Neutrophil (primary cell): ENCODE results near the gene SLFNL1.

Source experiments
- H3K27ac ChIP-seq: fragments of 200-600 bp; sonication (generic); 2 replicates; pipeline ENCODE4 v1.5.1; 2016; ENCODE audit warnings: mild to moderate bottlenecking, moderate library complexity
- H3K27me3 ChIP-seq: fragments of 200-600 bp; sonication (generic); 2 replicates; pipeline ENCODE4 v1.6.0; 2016; ENCODE audit warnings: mild to moderate bottlenecking
- H3K36me3 ChIP-seq: fragments of 200-600 bp; sonication (generic); 2 replicates; pipeline ENCODE4 v1.5.1; 2017
- H3K4me1 ChIP-seq, 2 experiments: fragments of 200-600 bp in 1 of 2; sonication (generic) in 1 of 2; 1 replicate in 1 of 2; 2 replicates in 1 of 2; pipeline versions ENCODE4 v1.5.1 to v1.6.1; 2013 to 2016; ENCODE audit warnings: low read depth in 1 of 2, low read length in 1 of 2, mild to moderate bottlenecking in 1 of 2, moderate library complexity in 1 of 2; ENCODE audit not compliant: control insufficient read depth in 1 of 2, insufficient read depth in 1 of 2
- H3K4me3 ChIP-seq, 2 experiments: fragments of 200-600 bp in 1 of 2; sonication (generic) in 1 of 2; 1 replicate in 1 of 2; 2 replicates in 1 of 2; pipeline ENCODE4 v1.5.1; 2013 to 2016; ENCODE audit warnings: low read depth in 1 of 2, low read length in 1 of 2, mild to moderate bottlenecking in 1 of 2, moderate library complexity in 1 of 2
- H3K9me3 ChIP-seq: fragments of 200-600 bp; sonication (generic); 2 replicates; pipeline ENCODE4 v1.5.1; 2016
- CTCF ChIP-seq: fragments of 200-600 bp; sonication (generic); IDR thresholded peaks from 2 replicates; pipeline ENCODE4 v1.5.1; 2016; ENCODE audit warnings: antibody characterized with exemption

SLFNL1 gene

DNA sequence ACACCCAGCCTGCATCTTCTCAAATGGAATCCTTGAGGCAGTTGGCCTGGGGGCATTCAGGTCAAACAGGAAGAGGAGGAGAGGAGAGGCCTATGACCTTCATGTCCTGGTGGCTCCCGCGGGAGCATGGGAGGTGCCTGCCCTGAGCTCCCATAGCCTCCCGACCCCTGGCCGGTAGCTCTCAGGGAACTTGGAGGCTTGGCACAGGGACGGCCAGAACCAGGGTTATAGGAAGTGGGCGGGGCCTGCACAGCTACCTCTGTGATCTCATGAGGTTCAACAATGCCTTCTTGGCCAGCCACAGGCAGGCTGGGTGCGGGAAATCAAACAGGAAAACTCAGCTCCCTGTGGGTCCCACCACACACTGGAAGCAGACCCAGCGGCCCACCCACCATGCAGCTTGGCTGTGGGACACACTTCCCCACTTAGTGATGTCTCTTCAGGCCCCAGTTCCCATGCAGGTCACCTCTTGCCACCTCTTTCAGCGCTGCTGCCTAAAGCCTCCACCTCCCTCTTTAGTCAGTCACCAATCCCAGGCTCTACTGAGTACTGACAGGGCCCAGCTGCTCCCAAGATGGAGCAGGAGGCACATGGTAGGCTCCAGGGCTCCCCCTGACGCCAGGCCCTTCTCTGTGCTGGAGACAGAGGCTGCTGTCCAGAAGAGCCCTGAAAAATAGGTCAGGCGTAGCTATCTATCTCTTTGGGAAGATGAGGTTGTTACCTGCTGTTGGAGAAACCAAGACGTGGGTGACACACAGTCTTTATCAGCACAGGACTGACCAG is at the start of gene SLFNL1:
SLFNL1 (minus strand) TSS at position 200 of the 783 bp plus-strand sequence. CDS start 1,065 bp downstream, outside the sequence.
- peaks cover 37% of the 10 kb centered on the region for H3K36me3 ChIP-seq
- no peak within 1 kb of the TSS for H3K27ac ChIP-seq
- no peak for TF ChIP-seq CTCF
- no peak within 1 kb of the TSS for H3K4me3 ChIP-seq
- no peaks in the 10 kb centered on the region for H3K4me1 ChIP-seq
- no peaks in the 10 kb centered on the region for H3K9me3 ChIP-seq
- no peaks in the 10 kb centered on the region for H3K27me3 ChIP-seq

GRCh38 chr1:41056907-41057306 is 35.4 kb upstream of the SLFNL1 start:
- Histone ChIP-seq H3K4me1 (peaks cover 6 to 7% of the 10 kb centered on the region in 2 experiments), H3K27ac (no peak overlapping the region), H3K36me3 (peaks cover 10% of the 10 kb centered on the region), H3K4me3 (no peak overlapping the region), H3K27me3 (no peaks in the 10 kb centered on the region), H3K9me3 (no peaks in the 10 kb centered on the region)
- no peak for TF ChIP-seq CTCF

GRCh38 chr1:41053316-41053715 is 31.8 kb upstream of the SLFNL1 start:
- Histone ChIP-seq H3K9me3 (no peaks in the 10 kb centered on the region), H3K4me1 (peaks cover 6 to 7% of the 10 kb centered on the region in 2 experiments), H3K36me3 (peaks cover 4% of the 10 kb centered on the region), H3K4me3 (no peak overlapping the region), H3K27ac (no peak overlapping the region), H3K27me3 (no peaks in the 10 kb centered on the region)
- TF ChIP-seq CTCF, result no peak

- Histone ChIP-seq H3K4me3 (no peak overlapping the region), H3K27me3 (no peaks in the 10 kb centered on the region), H3K27ac (no peak overlapping the region), H3K4me1 (peaks cover 6 to 7% of the 10 kb centered on the region in 2 experiments), H3K36me3 (peaks cover 19% of the 10 kb centered on the region), H3K9me3 (no peaks in the 10 kb centered on the region)
- no peak for TF ChIP-seq CTCF
Observed at GRCh38 chr1:41051022-41051421, 29.5 kb upstream of the SLFNL1 start.

GRCh38 chr1:41048540-41048939 is 27.0 kb upstream of the SLFNL1 start:
- Histone ChIP-seq H3K27me3 (no peaks in the 10 kb centered on the region), H3K27ac (no peak overlapping the region), H3K4me1 (peaks cover 6 to 7% of the 10 kb centered on the region in 2 experiments), H3K36me3 (peaks cover 38% of the 10 kb centered on the region), H3K4me3 (no peak overlapping the region), H3K9me3 (no peaks in the 10 kb centered on the region)
- TF ChIP-seq CTCF, result no peak
